ENCODE measurements around the gene NR2C1.
"Not testable (repeated sequence)": the region's sequence is repeated elsewhere in the genome, so short reads cannot be mapped to it uniquely, and the experiment has no call there.

NR2C1 gene

GRCh38 chr12:95003213-95003920 lies 70.1 kb downstream of the NR2C1 start, which contains the start of gene NDUFA12:
Gene NDUFA12 (minus strand): TSS chr12:95003697. CDS start chr12:95003680, 17 bp downstream.
- ATAC-seq (peak; percentile 98), DNase-seq (peak; percentile 96)
- H3K4me3 Mint-ChIP-seq = peak within 1 kb of the TSS; percentile 96
- peaks cover 3% of the 10 kb centered on the region for H3K27me3 Mint-ChIP-seq
- peaks cover 14% of the 10 kb centered on the region for H3K9me3 Mint-ChIP-seq
- peaks cover 50% of the 10 kb centered on the region for H3K4me1 Mint-ChIP-seq
- H3K36me3 Mint-ChIP-seq (ENCODE audit: low read depth) = peaks cover 32% of the 10 kb centered on the region
- peak within 1 kb of the TSS; percentile 91 for H3K27ac Mint-ChIP-seq

DNA sequence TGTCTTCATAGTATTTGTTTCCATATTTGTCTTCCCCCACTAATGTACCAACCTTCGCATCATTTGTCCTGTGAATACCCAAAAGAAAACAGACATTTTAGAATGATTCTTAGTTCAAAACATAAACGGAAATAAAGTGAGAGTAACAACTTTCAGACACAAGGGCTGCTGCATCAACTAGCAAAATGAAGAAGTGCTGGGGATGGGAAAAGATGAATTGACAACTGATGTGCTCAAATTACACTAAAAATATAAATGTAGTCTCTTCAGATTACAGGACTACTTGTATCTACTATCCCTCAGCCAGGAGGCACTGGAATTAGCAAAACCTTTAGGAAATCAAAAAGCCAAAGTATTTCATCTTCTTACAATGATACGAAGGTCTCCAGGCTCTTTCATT lies 70.7 kb downstream of the NR2C1 start:
- Mint-ChIP-seq H3K27ac (peak overlapping the region; percentile 91), H3K4me3 (peak overlapping the region; percentile 96), H3K9me3 (peaks cover 12% of the 10 kb centered on the region), H3K27me3 (peaks cover 3% of the 10 kb centered on the region), H3K36me3 (ENCODE audit: low read depth) (peaks cover 34% of the 10 kb centered on the region), H3K4me1 (peaks cover 53% of the 10 kb centered on the region)
- ATAC-seq (no peak), DNase-seq (no peak)

- Mint-ChIP-seq H3K4me3 (no peak overlapping the region), H3K27ac (no peak overlapping the region), H3K9me3 (no peaks in the 10 kb centered on the region), H3K27me3 (no peaks in the 10 kb centered on the region), H3K36me3 (ENCODE audit: low read depth) (peaks cover 37% of the 10 kb centered on the region), H3K4me1 (peaks cover 50% of the 10 kb centered on the region)
- ATAC-seq (no peak), DNase-seq (no peak)
Observed at GRCh38 chr12:94998326-94998725, 75.1 kb downstream of the NR2C1 start.

GRCh38 chr12:94997726-94998125 lies 75.7 kb downstream of the NR2C1 start:
- Mint-ChIP-seq H3K27ac (no peak overlapping the region), H3K9me3 (no peaks in the 10 kb centered on the region), H3K4me1 (peaks cover 49% of the 10 kb centered on the region), H3K27me3 (no peaks in the 10 kb centered on the region), H3K4me3 (no peak overlapping the region), H3K36me3 (ENCODE audit: low read depth) (peaks cover 37% of the 10 kb centered on the region)
- ATAC-seq (no peak), DNase-seq (no peak)

- no peak overlapping the region for H3K27ac Mint-ChIP-seq
- no peak overlapping the region for H3K4me3 Mint-ChIP-seq
- DNase-seq (no peak), ATAC-seq (no peak)
- no peaks in the 10 kb centered on the region for H3K27me3 Mint-ChIP-seq
- H3K36me3 Mint-ChIP-seq (ENCODE audit: low read depth) = peaks cover 39% of the 10 kb centered on the region
- H3K9me3 Mint-ChIP-seq = no peaks in the 10 kb centered on the region
- H3K4me1 Mint-ChIP-seq = peaks cover 45% of the 10 kb centered on the region
Observed at GRCh38 chr12:94997061-94997460, 76.4 kb downstream of the NR2C1 start.

DNA sequence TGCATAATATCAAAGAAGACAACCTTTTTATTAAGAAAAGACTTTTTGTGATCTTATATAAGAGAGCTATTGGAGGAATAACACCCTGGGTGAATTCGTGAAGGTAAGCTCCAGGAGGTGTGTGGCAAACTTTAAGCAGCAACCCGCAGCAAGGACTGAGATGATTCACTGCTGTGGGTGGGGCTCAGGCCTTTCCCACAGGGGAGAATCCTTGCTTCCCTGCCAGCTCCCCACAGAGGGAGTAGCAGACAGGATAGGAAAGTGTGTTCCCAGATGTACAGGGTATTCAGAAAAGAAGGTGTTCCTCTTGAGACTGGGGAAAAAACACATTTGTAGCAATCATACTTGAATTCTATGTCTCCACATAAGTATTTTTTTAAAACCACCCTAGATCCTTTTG lies 79.1 kb downstream of the NR2C1 start:
- Mint-ChIP-seq H3K9me3 (no peaks in the 10 kb centered on the region), H3K27ac (no peak overlapping the region), H3K4me3 (no peak overlapping the region), H3K4me1 (peaks cover 38% of the 10 kb centered on the region), H3K27me3 (no peaks in the 10 kb centered on the region), H3K36me3 (ENCODE audit: low read depth) (peaks cover 41% of the 10 kb centered on the region)
- DNase-seq = no peak
- ATAC-seq = no peak

GRCh38 chr12:94993855-94994254 lies 79.6 kb downstream of the NR2C1 start:
- Mint-ChIP-seq H3K4me1 (peaks cover 38% of the 10 kb centered on the region), H3K36me3 (ENCODE audit: low read depth) (peaks cover 41% of the 10 kb centered on the region)
- H3K27ac Mint-ChIP-seq, H3K4me3 Mint-ChIP-seq, DNase-seq, H3K9me3 Mint-ChIP-seq, H3K27me3 Mint-ChIP-seq, ATAC-seq: not testable (repeated sequence)

GRCh38 chr12:94990222-94990621 lies 83.2 kb downstream of the NR2C1 start:
- Mint-ChIP-seq H3K4me3 (no peak overlapping the region), H3K9me3 (no peaks in the 10 kb centered on the region), H3K27ac (peak overlapping the region; percentile 8), H3K4me1 (peaks cover 53% of the 10 kb centered on the region), H3K27me3 (no peaks in the 10 kb centered on the region), H3K36me3 (ENCODE audit: low read depth) (peaks cover 35% of the 10 kb centered on the region)
- DNase-seq (no peak), ATAC-seq (peak; percentile 45)

- DNase-seq (no peak), ATAC-seq (no peak)
- H3K36me3 Mint-ChIP-seq (ENCODE audit: low read depth) = peaks cover 37% of the 10 kb centered on the region
- H3K27ac Mint-ChIP-seq = peak overlapping the region; percentile 61
- H3K27me3 Mint-ChIP-seq = no peaks in the 10 kb centered on the region
- peaks cover 49% of the 10 kb centered on the region for H3K4me1 Mint-ChIP-seq
- H3K4me3 Mint-ChIP-seq = no peak overlapping the region
- no peaks in the 10 kb centered on the region for H3K9me3 Mint-ChIP-seq
Observed at GRCh38 chr12:94988471-94988870, 84.9 kb downstream of the NR2C1 start.

GRCh38 chr12:94987801-94988200 lies 85.6 kb downstream of the NR2C1 start:
- Mint-ChIP-seq H3K4me1 (peaks cover 54% of the 10 kb centered on the region), H3K4me3 (peak overlapping the region; percentile 3), H3K9me3 (no peaks in the 10 kb centered on the region), H3K27ac (peak overlapping the region; percentile 77), H3K36me3 (ENCODE audit: low read depth) (peaks cover 37% of the 10 kb centered on the region), H3K27me3 (no peaks in the 10 kb centered on the region)
- peak; percentile 34 for ATAC-seq
- DNase-seq = no peak

- Mint-ChIP-seq H3K4me1 (peaks cover 58% of the 10 kb centered on the region), H3K9me3 (no peaks in the 10 kb centered on the region), H3K36me3 (ENCODE audit: low read depth) (peaks cover 31% of the 10 kb centered on the region)
Observed at GRCh38 chr12:94987076-94987669, 86.2 kb downstream of the NR2C1 start.

GRCh38 chr12:94985099-94985498 lies 88.3 kb downstream of the NR2C1 start:
- H3K4me3 Mint-ChIP-seq, DNase-seq, H3K27ac Mint-ChIP-seq, H3K9me3 Mint-ChIP-seq, H3K27me3 Mint-ChIP-seq, ATAC-seq: not testable (repeated sequence)
- Mint-ChIP-seq H3K4me1 (peaks cover 64% of the 10 kb centered on the region), H3K36me3 (ENCODE audit: low read depth) (peaks cover 26% of the 10 kb centered on the region)

More at GRCh38 chr12:94987076-94987669, 86.2 kb downstream of the NR2C1 start:
- ATAC-seq (no peak), DNase-seq (no peak)
- H3K4me3 Mint-ChIP-seq = no peak overlapping the region
- H3K27me3 Mint-ChIP-seq = no peaks in the 10 kb centered on the region
- H3K27ac Mint-ChIP-seq = peak overlapping the region; percentile 77

GRCh38 chr12:94983321-94983720 lies 90.1 kb downstream of the NR2C1 start:
- H3K27ac Mint-ChIP-seq = no peak overlapping the region

GRCh38 chr12:94982456-94982855 lies 91.0 kb downstream of the NR2C1 start:
- no peak overlapping the region for H3K27ac Mint-ChIP-seq
- no peaks in the 10 kb centered on the region for H3K9me3 Mint-ChIP-seq
- DNase-seq (no peak), ATAC-seq (no peak)
- no peaks in the 10 kb centered on the region for H3K27me3 Mint-ChIP-seq
- peaks cover 48% of the 10 kb centered on the region for H3K4me1 Mint-ChIP-seq
- H3K36me3 Mint-ChIP-seq (ENCODE audit: low read depth) = peaks cover 12% of the 10 kb centered on the region
- no peak overlapping the region for H3K4me3 Mint-ChIP-seq

More at GRCh38 chr12:94983321-94983720, 90.1 kb downstream of the NR2C1 start:
- Mint-ChIP-seq H3K36me3 (ENCODE audit: low read depth) (peaks cover 16% of the 10 kb centered on the region), H3K4me1 (peaks cover 50% of the 10 kb centered on the region), H3K9me3 (no peaks in the 10 kb centered on the region), H3K4me3 (no peak overlapping the region), H3K27me3 (no peaks in the 10 kb centered on the region)
- ATAC-seq = no peak
- DNase-seq = no peak

- DNase-seq = no peak
- no peak overlapping the region for H3K27ac Mint-ChIP-seq
Observed at GRCh38 chr12:94980577-94980976, 92.8 kb downstream of the NR2C1 start.

More at GRCh38 chr12:94980577-94980976, 92.8 kb downstream of the NR2C1 start:
- peaks cover 10% of the 10 kb centered on the region for H3K36me3 Mint-ChIP-seq (ENCODE audit: low read depth)
- no peak overlapping the region for H3K4me3 Mint-ChIP-seq
- ATAC-seq = no peak
- no peaks in the 10 kb centered on the region for H3K9me3 Mint-ChIP-seq
- H3K4me1 Mint-ChIP-seq = peaks cover 37% of the 10 kb centered on the region
- H3K27me3 Mint-ChIP-seq = no peaks in the 10 kb centered on the region

Measured in activated naive CD8-positive, alpha-beta T cell treated with anti-CD3 and anti-CD28 coated beads, Interleukin-2, amount 50 U/mL, for 24 hours (primary cell).